Measurements from ENCODE around the gene PCGF3.
A peak's percentile ranks its signal among the peaks of the same experiment; 100 is the strongest.
"Not testable (repeated sequence)": the region's sequence is repeated elsewhere in the genome, so short reads cannot be mapped to it uniquely, and the experiment has no call there.

PCGF3 gene

GRCh38 chr4:703336-704197, 2.1 kb upstream of the PCGF3 start:
- no peak for DNase-seq (ENCODE audit: low read depth, low spot score)

GRCh38 chr4:704198-704891, 1.3 kb upstream of the PCGF3 start:
- DNase-seq (ENCODE audit: low read depth, low spot score): no peak

GRCh38 chr4:704971-705277, 708 bp upstream of the PCGF3 start:
- DNase-seq (ENCODE audit: low read depth, low spot score): no peak

- not testable (repeated sequence) for DNase-seq (ENCODE audit: low read depth, low spot score)
Measured at GRCh38 chr4:706083-706633, 526 bp downstream of the PCGF3 start.

GRCh38 chr4:706834-707598, 1.4 kb downstream of the PCGF3 start:
- DNase-seq (ENCODE audit: low read depth, low spot score): no peak

GRCh38 chr4:707929-708630, 2.4 kb downstream of the PCGF3 start:
- DNase-seq (ENCODE audit: low read depth, low spot score): no peak

GRCh38 chr4:708631-708933, 3.0 kb downstream of the PCGF3 start:
- DNase-seq (ENCODE audit: low read depth, low spot score): no peak

GRCh38 chr4:709348-709747, 3.7 kb downstream of the PCGF3 start:
- no peak for DNase-seq (ENCODE audit: low read depth, low spot score)

- no peak for DNase-seq (ENCODE audit: low read depth, low spot score)
Measured at GRCh38 chr4:710116-710515, 4.5 kb downstream of the PCGF3 start.

- DNase-seq (ENCODE audit: low read depth, low spot score): no peak
Measured at GRCh38 chr4:710916-711315, 5.3 kb downstream of the PCGF3 start.

- DNase-seq (ENCODE audit: low read depth, low spot score): no peak
Measured at GRCh38 chr4:712093-712492, 6.5 kb downstream of the PCGF3 start.

GRCh38 chr4:712916-713632, 7.4 kb downstream of the PCGF3 start:
- DNase-seq (ENCODE audit: low read depth, low spot score): no peak

GRCh38 chr4:714087-714486, 8.5 kb downstream of the PCGF3 start:
- DNase-seq (ENCODE audit: low read depth, low spot score): no peak

- no peak for DNase-seq (ENCODE audit: low read depth, low spot score)
Measured at GRCh38 chr4:717601-718320, 12.1 kb downstream of the PCGF3 start.

- no peak for DNase-seq (ENCODE audit: low read depth, low spot score)
Measured at GRCh38 chr4:718460-718859, 12.8 kb downstream of the PCGF3 start.

GRCh38 chr4:720111-720860, 14.7 kb downstream of the PCGF3 start:
- no peak for DNase-seq (ENCODE audit: low read depth, low spot score)

- DNase-seq (ENCODE audit: low read depth, low spot score): peak; percentile 38
Measured at GRCh38 chr4:721261-722168, 15.9 kb downstream of the PCGF3 start.

- no peak for DNase-seq (ENCODE audit: low read depth, low spot score)
Measured at GRCh38 chr4:722169-722725, 16.6 kb downstream of the PCGF3 start.
